GM21447 (cell line): ENCODE measurements around the gene PARP14.
"Not testable (repeated sequence)": the region's sequence is repeated elsewhere in the genome, so short reads cannot be mapped to it uniquely, and the experiment has no call there.

ENCODE experiments used
- ATAC-seq: cut with Tn5 transposase; IDR thresholded peaks from one replicate; pipeline ENCODE4 v1.9.1; 2021; ENCODE audit not compliant: unreplicated experiment

PARP14 gene

GRCh38 chr3:122676759-122677158 is 3.9 kb upstream of the PARP14 start:
- no peak for ATAC-seq

- no peak for ATAC-seq
Measured at GRCh38 chr3:122677216-122677615, 3.4 kb upstream of the PARP14 start.

- no peak for ATAC-seq
Measured at GRCh38 chr3:122678506-122678905, 2.1 kb upstream of the PARP14 start.

- ATAC-seq, result peak; percentile 37
Measured at GRCh38 chr3:122679085-122679881, 1.4 kb upstream of the PARP14 start.

GRCh38 chr3:122679882-122680474 is 661 bp upstream of the PARP14 start:
- no peak for ATAC-seq

GRCh38 chr3:122681284-122681973 is 790 bp downstream of the PARP14 start:
- ATAC-seq, result no peak

- ATAC-seq, result no peak
Measured at GRCh38 chr3:122681974-122682409, 1.4 kb downstream of the PARP14 start.

GRCh38 chr3:122682778-122683411 is 2.3 kb downstream of the PARP14 start:
- not testable (repeated sequence) for ATAC-seq

GRCh38 chr3:122687298-122687697 is 6.7 kb downstream of the PARP14 start:
- no peak for ATAC-seq

GRCh38 chr3:122688996-122689395 is 8.4 kb downstream of the PARP14 start:
- no peak for ATAC-seq

- no peak for ATAC-seq
Measured at GRCh38 chr3:122689587-122689986, 8.9 kb downstream of the PARP14 start.

- no peak for ATAC-seq
Measured at GRCh38 chr3:122690096-122690495, 9.5 kb downstream of the PARP14 start.

GRCh38 chr3:122691195-122691594 is 10.6 kb downstream of the PARP14 start:
- ATAC-seq, result peak; percentile 54

- ATAC-seq, result no peak
Measured at GRCh38 chr3:122692674-122693073, 12.0 kb downstream of the PARP14 start.

- ATAC-seq, result peak; percentile 56
Measured at GRCh38 chr3:122694966-122695365, 14.3 kb downstream of the PARP14 start.

GRCh38 chr3:122695927-122696561 is 15.4 kb downstream of the PARP14 start:
- no peak for ATAC-seq

- peak; percentile 78 for ATAC-seq
Measured at GRCh38 chr3:122697952-122698620, 17.4 kb downstream of the PARP14 start.

GRCh38 chr3:122700193-122700592 is 19.6 kb downstream of the PARP14 start:
- no peak for ATAC-seq

GRCh38 chr3:122705379-122705778 is 24.7 kb downstream of the PARP14 start:
- no peak for ATAC-seq

- ATAC-seq, result not testable (repeated sequence)
Measured at GRCh38 chr3:122710616-122711251, 30.1 kb downstream of the PARP14 start.
